GM18951 (cell line): ENCODE data around the gene HES4.

ENCODE experiments used
- POLR2A ChIP-seq: IDR thresholded peaks from 4 replicates; pipeline ENCODE4 v1.6.1; 2011; ENCODE audit warnings: mild to moderate bottlenecking; ENCODE audit not compliant: insufficient read length, insufficient read depth; ENCODE audit errors: extremely low read depth
- in situ Hi-C: fragments of 300-500 bp; cut with MboI; formaldehyde crosslinking; loops from one replicate; pipeline ENCODE4 v1.12.0; 2022; ENCODE audit warnings: low sequenced_read_pairs, mixed read lengths, inconsistent platforms; ENCODE audit not compliant: unreplicated experiment

The HES4 gene

DNA sequence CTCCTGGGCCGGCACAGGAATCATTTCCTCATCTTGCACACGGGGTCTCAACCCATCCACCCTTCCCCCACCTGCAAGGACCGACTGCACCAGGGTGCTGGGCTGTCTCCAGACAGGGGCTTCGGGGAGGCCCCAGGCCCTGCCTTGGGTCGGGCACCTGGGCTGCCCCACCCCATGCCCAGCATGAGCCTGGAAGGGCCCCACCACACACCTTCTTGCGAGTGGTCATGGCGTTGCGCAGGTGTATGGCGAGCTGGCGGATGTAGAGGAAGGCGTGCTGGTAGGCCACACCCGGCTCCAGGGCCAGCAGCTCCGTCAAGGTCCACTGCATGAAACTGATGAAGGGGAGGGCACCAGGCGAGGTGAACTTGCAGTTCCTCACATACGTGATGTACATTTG is 47.7 kb downstream of the HES4 start:
- TF ChIP-seq POLR2A, result no peak
- in situ Hi-C loops, result no loop called here

DNA sequence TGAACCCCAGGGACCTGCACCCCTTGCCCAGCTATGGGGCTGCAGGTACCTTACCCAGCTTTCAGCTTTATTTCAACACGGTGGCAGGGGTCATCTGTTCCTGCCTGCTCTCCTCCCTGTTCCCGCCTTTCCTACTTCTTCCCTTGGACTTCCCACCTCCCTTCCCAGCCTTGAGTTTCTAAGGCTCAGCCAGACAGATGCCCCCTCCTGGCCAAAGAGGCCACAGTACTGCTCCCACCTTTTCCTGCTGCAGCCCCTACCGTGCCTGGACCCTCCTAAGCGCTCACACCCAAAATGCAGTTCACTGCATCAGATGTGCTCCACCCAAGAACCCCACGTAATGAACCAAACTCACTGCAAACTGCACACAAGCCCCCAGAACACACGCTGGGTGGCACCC is 48.5 kb downstream of the HES4 start:
- TF ChIP-seq POLR2A, result no peak
- in situ Hi-C loops, result no loop called here

DNA sequence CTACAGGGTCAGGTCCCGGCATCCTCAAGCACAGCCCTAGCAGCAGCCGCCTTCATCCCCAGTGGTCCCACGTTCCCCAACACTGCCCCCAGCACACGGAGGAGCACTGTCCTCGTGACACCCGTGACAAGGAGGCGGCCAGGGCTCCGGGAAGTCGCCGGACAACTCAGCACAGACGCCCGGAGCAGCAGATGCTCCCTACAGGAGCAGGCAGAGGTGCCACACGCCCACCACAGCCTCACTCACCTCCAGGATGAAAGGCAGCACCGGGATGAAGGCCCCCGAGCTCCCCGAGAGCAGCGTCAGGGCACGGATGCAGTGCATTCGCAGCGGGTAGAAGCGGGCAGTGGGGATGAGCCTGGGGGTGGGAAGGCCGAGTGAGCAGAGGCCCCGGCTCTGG is 49.0 kb downstream of the HES4 start:
- in situ Hi-C loops, result no loop called here
- TF ChIP-seq POLR2A, result no peak

DNA sequence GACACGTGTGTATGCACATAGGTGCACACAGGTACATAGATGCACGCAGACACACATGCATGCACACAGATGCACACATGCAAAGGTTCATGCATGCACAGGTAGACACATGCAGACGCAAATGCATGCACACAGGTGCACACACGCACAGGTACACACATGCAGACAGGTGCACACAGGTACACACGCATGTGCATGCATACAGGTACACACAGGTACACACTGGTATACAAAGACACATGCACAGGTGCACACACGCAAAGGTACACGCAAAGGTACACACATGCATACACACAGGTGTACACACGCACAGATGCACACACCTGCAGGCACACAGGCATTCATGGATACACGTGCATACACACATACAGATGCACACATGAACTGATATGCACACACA is 49.6 kb downstream of the HES4 start:
- in situ Hi-C loops, result no loop called here
- no peak for TF ChIP-seq POLR2A
